Measurements from ENCODE around the gene NCAPG.

DNA sequence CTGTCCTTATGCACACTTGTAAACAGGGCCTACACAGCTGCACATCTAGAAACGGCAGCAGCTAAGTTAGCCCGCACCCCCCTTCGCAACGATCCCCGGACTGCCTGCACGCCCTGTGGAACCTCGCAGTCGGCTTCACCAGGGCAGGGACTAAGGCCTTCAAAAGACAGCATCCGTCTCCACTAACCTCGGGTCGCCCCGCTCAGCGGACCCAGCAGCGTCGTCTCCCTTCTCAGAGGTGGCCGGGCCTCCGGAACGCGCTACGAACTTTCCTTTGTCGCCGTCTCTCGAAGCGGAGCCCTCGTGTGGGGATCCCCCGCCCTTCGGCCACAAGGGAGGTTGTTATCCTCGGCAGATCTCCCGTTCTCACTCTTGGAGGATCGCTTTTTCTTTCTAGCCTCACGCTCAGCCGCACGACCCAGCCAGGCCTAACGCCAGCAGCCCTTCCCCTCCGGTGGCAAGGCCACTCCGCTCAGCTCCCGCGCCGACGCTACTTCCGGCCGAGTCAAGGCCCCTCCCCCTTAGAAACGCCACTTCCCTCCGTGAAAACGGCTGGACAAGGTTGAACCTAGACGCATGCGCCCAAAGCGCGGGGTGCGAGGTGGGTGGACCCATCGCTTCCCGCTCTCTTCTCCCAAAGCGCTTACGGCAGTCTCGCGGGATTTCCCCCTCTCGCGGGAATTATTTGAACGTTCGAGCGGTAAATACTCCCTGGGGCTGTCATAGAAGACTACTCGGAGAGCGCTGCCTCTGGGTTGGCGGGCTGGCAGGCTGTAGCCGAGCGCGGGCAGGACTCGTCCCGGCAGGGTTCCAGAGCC is at the start of gene NCAPG, which contains the start of gene DCAF16:
- TF ChIP-seq, protein P1, sequence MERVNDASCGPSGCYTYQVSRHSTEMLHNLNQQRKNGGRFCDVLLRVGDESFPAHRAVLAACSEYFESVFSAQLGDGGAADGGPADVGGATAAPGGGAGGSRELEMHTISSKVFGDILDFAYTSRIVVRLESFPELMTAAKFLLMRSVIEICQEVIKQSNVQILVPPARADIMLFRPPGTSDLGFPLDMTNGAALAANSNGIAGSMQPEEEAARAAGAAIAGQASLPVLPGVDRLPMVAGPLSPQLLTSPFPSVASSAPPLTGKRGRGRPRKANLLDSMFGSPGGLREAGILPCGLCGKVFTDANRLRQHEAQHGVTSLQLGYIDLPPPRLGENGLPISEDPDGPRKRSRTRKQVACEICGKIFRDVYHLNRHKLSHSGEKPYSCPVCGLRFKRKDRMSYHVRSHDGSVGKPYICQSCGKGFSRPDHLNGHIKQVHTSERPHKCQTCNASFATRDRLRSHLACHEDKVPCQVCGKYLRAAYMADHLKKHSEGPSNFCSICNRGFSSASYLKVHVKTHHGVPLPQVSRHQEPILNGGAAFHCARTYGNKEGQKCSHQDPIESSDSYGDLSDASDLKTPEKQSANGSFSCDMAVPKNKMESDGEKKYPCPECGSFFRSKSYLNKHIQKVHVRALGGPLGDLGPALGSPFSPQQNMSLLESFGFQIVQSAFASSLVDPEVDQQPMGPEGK (CRISPR knock-in tag; IDR thresholded peaks at IDR 0.05; ENCODE audit: borderline replicate concordance): no peak
- no peak for TF ChIP-seq ZNF70 (CRISPR knock-in tag; IDR thresholded peaks at IDR 0.05)
- no peak for TF ChIP-seq ESRRG (CRISPR knock-in tag; IDR thresholded peaks at IDR 0.05)
- TF ChIP-seq ZFP30 (CRISPR knock-in tag; IDR thresholded peaks at IDR 0.05): no peak
- TF ChIP-seq OSR1 (CRISPR knock-in tag; IDR thresholded peaks at IDR 0.05): no peak
- TF ChIP-seq ZC3H10 (CRISPR knock-in tag; IDR thresholded peaks at IDR 0.05): no peak
- no peak for TF ChIP-seq ZNF565 (CRISPR knock-in tag; conservative IDR thresholded peaks at IDR 0.05; ENCODE audit: low read depth)
- TF ChIP-seq BACH2 (CRISPR knock-in tag; IDR thresholded peaks at IDR 0.05; ENCODE audit: borderline replicate concordance): no peak
- TF ChIP-seq, protein P2, sequence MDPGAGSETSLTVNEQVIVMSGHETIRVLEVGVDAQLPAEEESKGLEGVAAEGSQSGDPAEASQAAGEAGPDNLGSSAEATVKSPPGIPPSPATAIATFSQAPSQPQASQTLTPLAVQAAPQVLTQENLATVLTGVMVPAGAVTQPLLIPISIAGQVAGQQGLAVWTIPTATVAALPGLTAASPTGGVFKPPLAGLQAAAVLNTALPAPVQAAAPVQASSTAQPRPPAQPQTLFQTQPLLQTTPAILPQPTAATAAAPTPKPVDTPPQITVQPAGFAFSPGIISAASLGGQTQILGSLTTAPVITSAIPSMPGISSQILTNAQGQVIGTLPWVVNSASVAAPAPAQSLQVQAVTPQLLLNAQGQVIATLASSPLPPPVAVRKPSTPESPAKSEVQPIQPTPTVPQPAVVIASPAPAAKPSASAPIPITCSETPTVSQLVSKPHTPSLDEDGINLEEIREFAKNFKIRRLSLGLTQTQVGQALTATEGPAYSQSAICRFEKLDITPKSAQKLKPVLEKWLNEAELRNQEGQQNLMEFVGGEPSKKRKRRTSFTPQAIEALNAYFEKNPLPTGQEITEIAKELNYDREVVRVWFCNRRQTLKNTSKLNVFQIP (CRISPR knock-in tag; IDR thresholded peaks at IDR 0.05; ENCODE audit: borderline replicate concordance, low read depth): no peak
- no peak for TF ChIP-seq ZFP3 (CRISPR knock-in tag; IDR thresholded peaks at IDR 0.05)
- TF ChIP-seq ARNTL (CRISPR knock-in tag; IDR thresholded peaks at IDR 0.05; ENCODE audit: borderline replicate concordance, low read depth): no peak
- TF ChIP-seq TOX (CRISPR knock-in tag; IDR thresholded peaks at IDR 0.05; ENCODE audit: borderline replicate concordance): no peak

All from SK-N-SH treated with all-trans-retinoic acid at 6 μM for 48 hours (cell line).